ENCODE measurements around the gene OTC. TPM values are rescaled to one million over a fixed set of nuclear protein-coding genes. Genes with fewer than 3 reads are reported as not detected.

Gene OTC
- total RNA-seq, 1 experiment from 2014 or later = not detected

DNA sequence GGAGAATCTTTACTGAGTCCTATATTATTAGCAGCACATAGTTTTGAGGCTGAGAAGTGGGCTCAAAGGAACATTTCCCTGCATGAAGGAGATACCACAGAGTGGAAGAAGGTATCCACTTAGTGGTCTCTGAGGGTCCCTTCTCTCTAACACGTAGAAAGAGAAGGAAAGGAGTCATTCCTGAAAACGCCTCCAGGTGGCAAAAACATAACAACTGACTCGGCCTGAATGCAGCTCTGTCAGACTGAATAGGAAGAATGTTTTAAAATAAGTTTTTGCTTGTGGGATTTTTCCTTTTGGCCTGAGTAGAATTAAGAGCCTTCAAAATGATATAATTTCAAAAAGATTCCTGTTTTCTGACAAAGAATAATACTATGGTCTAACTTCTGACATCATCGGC is 48.4 kb upstream of the OTC start:
- H3K4me1 Mint-ChIP-seq = no peaks in the 10 kb centered on the region
- TF ChIP-seq, protein P1, sequence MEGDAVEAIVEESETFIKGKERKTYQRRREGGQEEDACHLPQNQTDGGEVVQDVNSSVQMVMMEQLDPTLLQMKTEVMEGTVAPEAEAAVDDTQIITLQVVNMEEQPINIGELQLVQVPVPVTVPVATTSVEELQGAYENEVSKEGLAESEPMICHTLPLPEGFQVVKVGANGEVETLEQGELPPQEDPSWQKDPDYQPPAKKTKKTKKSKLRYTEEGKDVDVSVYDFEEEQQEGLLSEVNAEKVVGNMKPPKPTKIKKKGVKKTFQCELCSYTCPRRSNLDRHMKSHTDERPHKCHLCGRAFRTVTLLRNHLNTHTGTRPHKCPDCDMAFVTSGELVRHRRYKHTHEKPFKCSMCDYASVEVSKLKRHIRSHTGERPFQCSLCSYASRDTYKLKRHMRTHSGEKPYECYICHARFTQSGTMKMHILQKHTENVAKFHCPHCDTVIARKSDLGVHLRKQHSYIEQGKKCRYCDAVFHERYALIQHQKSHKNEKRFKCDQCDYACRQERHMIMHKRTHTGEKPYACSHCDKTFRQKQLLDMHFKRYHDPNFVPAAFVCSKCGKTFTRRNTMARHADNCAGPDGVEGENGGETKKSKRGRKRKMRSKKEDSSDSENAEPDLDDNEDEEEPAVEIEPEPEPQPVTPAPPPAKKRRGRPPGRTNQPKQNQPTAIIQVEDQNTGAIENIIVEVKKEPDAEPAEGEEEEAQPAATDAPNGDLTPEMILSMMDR (conservative IDR thresholded peaks at IDR 0.05) = peak; percentile 55

More for the DNA sequence above, 48.4 kb upstream of the OTC start:
- H3K36me3 Mint-ChIP-seq (ENCODE audit: insufficient read depth in 1 of 3, low read depth in 3 of 3) = peaks cover 0 to 3% (median 2%) of the 10 kb centered on the region in 3 experiments; a peak in 2 of 7 replicates
- H3K27me3 Mint-ChIP-seq (ENCODE audit: low read depth) = no peaks in the 10 kb centered on the region
- Histone ChIP-seq H2BK20ac (ENCODE audit: low read depth, low read length, poor library complexity, severe bottlenecking) (no peak overlapping the region), H3K79me1 (ENCODE audit: insufficient read depth, low read depth, low read length, poor library complexity, severe bottlenecking) (no peaks in the 10 kb centered on the region), H3K4me2 (ENCODE audit: insufficient read depth, insufficient read length, low read length) (no peak overlapping the region), H3K18ac (ENCODE audit: insufficient read length, low read depth, low read length) (no peak overlapping the region), H3K27ac (ENCODE audit: insufficient read length, low read depth, low read length) (no peak overlapping the region), H3K9me3 (ENCODE audit: control insufficient read depth, low read depth, low read length) (no peaks in the 10 kb centered on the region), H3K56ac (ENCODE audit: insufficient read length, low read depth, low read length) (no peak overlapping the region), H3K14ac (ENCODE audit: insufficient read depth, low read length) (no peak overlapping the region), H3K79me2 (ENCODE audit: insufficient read depth, low read length) (no peaks in the 10 kb centered on the region), H3K23ac (ENCODE audit: insufficient read length, low read depth, low read length) (no peak overlapping the region), H2BK12ac (ENCODE audit: insufficient read length, low read depth, low read length) (no peak overlapping the region), H2BK15ac (ENCODE audit: low read depth, low read length) (no peak overlapping the region), H3K4ac (ENCODE audit: low read depth, low read length) (no peak overlapping the region), H4K8ac (replicated peaks; ENCODE audit: insufficient read length, low read depth, low read length) (no peak overlapping the region), H2AK5ac (ENCODE audit: insufficient read length, low read length) (no peak overlapping the region), H4K91ac (ENCODE audit: insufficient read length, low read depth, low read length) (no peak overlapping the region), H2AFZ (ENCODE audit: low read length) (no peak overlapping the region), H3K27me3 (ENCODE audit: insufficient read depth, low read length) (no peaks in the 10 kb centered on the region), H3K23me2 (ENCODE audit: insufficient read length, low read depth, low read length, poor library complexity, severe bottlenecking) (no peaks in the 10 kb centered on the region), H3T11ph (ENCODE audit: low read length) (no peak overlapping the region), H3K9ac (ENCODE audit: extremely low read depth, insufficient read length, low read length) (no peak overlapping the region), H3K4me1 (ENCODE audit: insufficient read depth, low read length) (no peaks in the 10 kb centered on the region), H4K5ac (ENCODE audit: insufficient read length, low read depth, low read length) (no peak overlapping the region), H2BK120ac (ENCODE audit: low read depth, low read length, poor library complexity, severe bottlenecking) (no peak overlapping the region), H2BK5ac (ENCODE audit: insufficient read length, low read length) (no peak overlapping the region), H4K20me1 (ENCODE audit: control insufficient read depth, insufficient read depth, insufficient read length) (no peaks in the 10 kb centered on the region)
- H3K27ac Mint-ChIP-seq = no peak overlapping the region
- peaks cover 18 to 38% of the 10 kb centered on the region in 2 experiments for H3K9me3 Mint-ChIP-seq
- no CpG with 5 or more reads among the region's 4 CpGs for WGBS (ENCODE audit: extremely low coverage, insufficient read length, low lambda C conversion rate)
- no peak for DNase-seq
- no peak overlapping the region for H3K4me3 Mint-ChIP-seq
